Gastrocnemius medialis (tissue), 4 donors: Measurements from ENCODE around the gene ATP10B. TPM values are rescaled to one million over a fixed set of nuclear protein-coding genes. Genes with fewer than 3 reads are reported as not detected.

Experiments used
- ATAC-seq, 2 donors: fragments of 150-250 bp; one replicate each; pipeline ENCODE4 v1.9.1; 2016
- DNase-seq, 2 donors: peaks; one replicate each; pipeline ENCODE4 v3.0.0-alpha.2; 2019
- H3K27ac ChIP-seq, 4 donors: fragments of 200-600 bp; sonication (generic); 1 replicate in 1 of 4; 2 replicates in 3 of 4; pipeline ENCODE4 v1.5.1; 2016 to 2018; ENCODE audit warnings: mild to moderate bottlenecking in 2 of 4, moderate library complexity in 1 of 4
- H3K27me3 ChIP-seq, 3 donors: fragments of 200-600 bp; sonication (generic) in 2 of 3; 1 replicate in 1 of 3; 2 replicates in 2 of 3; pipeline versions ENCODE4 v1.5.1 to v1.6.0; 2016 to 2019; ENCODE audit warnings: mild to moderate bottlenecking in 1 of 3, moderate library complexity in 1 of 3
- H3K36me3 ChIP-seq, 2 donors: fragments of 200-600 bp; sonication (generic) in 1 of 2; one replicate each; pipeline ENCODE4 v1.5.1; 2017 to 2018
- H3K4me1 ChIP-seq, 2 donors: fragments of 200-600 bp; sonication (generic) in 1 of 2; one replicate each; pipeline ENCODE4 v1.5.1; 2016 to 2017; ENCODE audit warnings: mild to moderate bottlenecking in 2 of 2
- H3K4me3 ChIP-seq, 4 donors: fragments of 200-600 bp; sonication (generic) in 3 of 4; 1 replicate in 1 of 4; 2 replicates in 3 of 4; pipeline ENCODE4 v1.5.1; 2016 to 2019; ENCODE audit warnings: mild to moderate bottlenecking in 2 of 4
- H3K9me3 ChIP-seq, 3 donors: fragments of 200-600 bp; sonication (generic) in 2 of 3; 1 replicate in 1 of 3; 2 replicates in 2 of 3; pipeline ENCODE4 v1.5.1; 2016 to 2019
- CTCF ChIP-seq, 5 experiments: fragments of 450-650 bp in 3 of 5; fragments of 200-600 bp in 2 of 5; sonication (generic) in 2 of 5; IDR thresholded peaks in 4 of 5; conservative IDR thresholded peaks in 1 of 5; 1 replicate in 4 of 5; 2 replicates in 1 of 5; pipeline ENCODE4 v1.5.1; 2016 to 2019; ENCODE audit warnings: antibody characterized with exemption in 5 of 5, mild to moderate bottlenecking in 3 of 5, moderate library complexity in 3 of 5
- POLR2A ChIP-seq, 2 donors: fragments of 450-650 bp; IDR thresholded peaks; one replicate each; pipeline ENCODE4 v1.6.1; 2017; ENCODE audit warnings: antibody characterized with exemption in 2 of 2, mild to moderate bottlenecking in 2 of 2, moderate library complexity in 2 of 2
- in situ Hi-C, 4 donors: fragments of 200-750 bp; cut with MboI; loops; one replicate each; pipeline versions ENCODE4 v1.15.0 to v1.8.0; 2017; ENCODE audit warnings: low sequenced_read_pairs in 4 of 4
- intact Hi-C: fragments of 100-400 bp; cut with DNase I; formaldehyde crosslinking; loops from one replicate; pipeline ENCODE4 v1.15.1; 2023; ENCODE audit warnings: low total_unique reads
- total RNA-seq, 4 donors: library from RNA; depleted of rRNA; stranded (reverse); fragments of >200 nt; gene quantifications; one replicate each; pipeline versions ENCODE4 v1.1.0 to v1.2.3, GENCODE V29; 2016

Gene ATP10B
- total RNA-seq, 4 donors from 2014 or later: 0.63 TPM; not detected in 3

- Histone ChIP-seq H3K9me3 (no peaks in the 10 kb centered on the region), H3K4me3 (no peak overlapping the region), H3K27ac (no peak overlapping the region), H3K36me3 (no peaks in the 10 kb centered on the region), H3K27me3 (no peaks in the 10 kb centered on the region), H3K4me1 (no peaks in the 10 kb centered on the region)
- DNase-seq (no peak), ATAC-seq (no peak)
- in situ Hi-C loops: no loop called here
- intact Hi-C loops: no loop called here
- TF ChIP-seq POLR2A (IDR thresholded peaks at IDR 0.05) (no peak), CTCF (IDR thresholded peaks at IDR 0.05 in 4 of 5, conservative IDR thresholded peaks at IDR 0.05 in 1 of 5) (no peak)
Observed at GRCh38 chr5:160744268-160745101, 107.5 kb downstream of the ATP10B start.

GRCh38 chr5:160743027-160743426 is 109.0 kb downstream of the ATP10B start:
- H3K27me3 ChIP-seq: no peaks in the 10 kb centered on the region
- H3K9me3 ChIP-seq: no peaks in the 10 kb centered on the region
- no peak for ATAC-seq
- in situ Hi-C loops (no loop called here), intact Hi-C loops (no loop called here)
- DNase-seq: no peak
- TF ChIP-seq CTCF (IDR thresholded peaks at IDR 0.05 in 4 of 5, conservative IDR thresholded peaks at IDR 0.05 in 1 of 5) (no peak), POLR2A (IDR thresholded peaks at IDR 0.05) (no peak)
- H3K4me3 ChIP-seq: no peak overlapping the region
- H3K27ac ChIP-seq: no peak overlapping the region
- H3K4me1 ChIP-seq: no peaks in the 10 kb centered on the region
- H3K36me3 ChIP-seq: no peaks in the 10 kb centered on the region

- Histone ChIP-seq H3K9me3 (no peaks in the 10 kb centered on the region), H3K4me3 (no peak overlapping the region), H3K4me1 (no peaks in the 10 kb centered on the region), H3K27me3 (no peaks in the 10 kb centered on the region), H3K36me3 (no peaks in the 10 kb centered on the region), H3K27ac (no peak overlapping the region)
- TF ChIP-seq CTCF (IDR thresholded peaks at IDR 0.05 in 4 of 5, conservative IDR thresholded peaks at IDR 0.05 in 1 of 5): no peak
- TF ChIP-seq POLR2A (IDR thresholded peaks at IDR 0.05): no peak
- DNase-seq (no peak), ATAC-seq (no peak)
- in situ Hi-C loops: no loop called here
- intact Hi-C loops: no loop called here
Observed at GRCh38 chr5:160742446-160742845, 109.6 kb downstream of the ATP10B start.

- in situ Hi-C loops (no loop called here), intact Hi-C loops (no loop called here)
- ATAC-seq (no peak), DNase-seq (no peak)
- no peaks in the 10 kb centered on the region for H3K9me3 ChIP-seq
- TF ChIP-seq POLR2A (IDR thresholded peaks at IDR 0.05) (no peak), CTCF (IDR thresholded peaks at IDR 0.05 in 4 of 5, conservative IDR thresholded peaks at IDR 0.05 in 1 of 5) (no peak)
- H3K27me3 ChIP-seq: no peaks in the 10 kb centered on the region
- H3K36me3 ChIP-seq: no peaks in the 10 kb centered on the region
- no peak overlapping the region for H3K4me3 ChIP-seq
- H3K4me1 ChIP-seq: no peaks in the 10 kb centered on the region
- no peak overlapping the region for H3K27ac ChIP-seq
Observed at GRCh38 chr5:160727296-160727997, 124.6 kb downstream of the ATP10B start.
